Activated CD8-positive, alpha-beta memory T cell treated with anti-CD3 and anti-CD28 coated beads for 4 hours (primary cell): ENCODE data around the gene HELQ.

Experiments
- DNase-seq, 2 donors: peaks; one replicate each; pipeline ENCODE4 v3.0.0-alpha.2; 2020; ENCODE audit warnings: low read depth in 2 of 2

HELQ gene

GRCh38 chr4:83372931-83373330 lies 82.7 kb downstream of the HELQ start:
- no peak for DNase-seq

- DNase-seq: no peak
These were observed 83.7 kb downstream of the HELQ start for GRCh38 chr4:83371936-83372335.

- DNase-seq: no peak
These were observed 84.4 kb downstream of the HELQ start for GRCh38 chr4:83371235-83371634.

- no peak for DNase-seq
These were observed 85.0 kb downstream of the HELQ start for GRCh38 chr4:83370640-83370906.

GRCh38 chr4:83369831-83370639 lies 85.6 kb downstream of the HELQ start:
- DNase-seq: no peak

GRCh38 chr4:83364312-83364711 lies 91.3 kb downstream of the HELQ start:
- no peak for DNase-seq

GRCh38 chr4:83362492-83363329 lies 92.9 kb downstream of the HELQ start:
- no peak for DNase-seq

GRCh38 chr4:83361416-83362103 lies 94.1 kb downstream of the HELQ start:
- no peak for DNase-seq

GRCh38 chr4:83360018-83360417 lies 95.6 kb downstream of the HELQ start:
- DNase-seq: no peak

GRCh38 chr4:83358410-83358809 lies 97.2 kb downstream of the HELQ start:
- DNase-seq: no peak
